GM23338 (cell line): Measurements from ENCODE around the gene PERM1. TPM values are rescaled to one million over a fixed set of nuclear protein-coding genes. Genes with fewer than 3 reads are reported as not detected.
"Not testable (repeated sequence)": the region's sequence is repeated elsewhere in the genome, so short reads cannot be mapped to it uniquely, and the experiment has no call there.

ENCODE experiments used
- ATAC-seq: fragments of 200-7000 bp; cut with Tn5 transposase; 3 replicates; pipeline ENCODE4 v1.9.1; 2020
- DNase-seq: peaks from one replicate; pipeline ENCODE4 v3.0.0-alpha.2; 2015; ENCODE audit warnings: low spot score
- H2AFZ ChIP-seq: fragments of 200-600 bp; sonication (generic); 2 replicates; pipeline ENCODE4 v1.8.0; 2016; ENCODE audit warnings: antibody characterized with exemption, mild to moderate bottlenecking, moderate library complexity
- H3F3A ChIP-seq: fragments of 200-600 bp; sonication (generic); replicated peaks from 2 replicates; pipeline ENCODE4 v1.8.0; 2017; ENCODE audit warnings: antibody characterized with exemption, mixed run types, low read depth
- H3K27ac ChIP-seq: fragments of 200-600 bp; sonication (generic); 2 replicates; pipeline ENCODE4 v1.6.1; 2016; ENCODE audit warnings: low read depth
- H3K27me3 ChIP-seq: fragments of 200-600 bp; sonication (generic); 2 replicates; pipeline ENCODE4 v1.8.0; 2016; ENCODE audit warnings: mild to moderate bottlenecking, mixed run types, moderate library complexity; ENCODE audit not compliant: insufficient read depth
- H3K36me3 ChIP-seq: fragments of 200-600 bp; sonication (generic); 2 replicates; pipeline ENCODE4 v1.8.0; 2016; ENCODE audit warnings: mild to moderate bottlenecking; ENCODE audit not compliant: insufficient read depth
- H3K4me1 ChIP-seq: fragments of 200-600 bp; sonication (generic); 2 replicates; pipeline ENCODE4 v1.8.0; 2016; ENCODE audit warnings: mild to moderate bottlenecking, moderate library complexity; ENCODE audit not compliant: insufficient read depth
- H3K4me2 ChIP-seq: fragments of 200-600 bp; sonication (generic); 2 replicates; pipeline ENCODE4 v1.7.1; 2017; ENCODE audit warnings: mixed run types
- H3K4me3 ChIP-seq: fragments of 200-600 bp; sonication (generic); 2 replicates; pipeline ENCODE4 v1.6.1; 2016; ENCODE audit warnings: mixed run types
- H3K79me2 ChIP-seq: fragments of 200-600 bp; sonication (generic); replicated peaks from 2 replicates; pipeline ENCODE4 v1.8.0; 2017; ENCODE audit warnings: mild to moderate bottlenecking; ENCODE audit not compliant: insufficient read depth
- H3K9me2 ChIP-seq: fragments of 200-600 bp; sonication (generic); 2 replicates; pipeline ENCODE4 v1.8.0; 2017; ENCODE audit not compliant: insufficient read depth
- H4K20me1 ChIP-seq: fragments of 200-600 bp; sonication (generic); replicated peaks from 2 replicates; pipeline ENCODE4 v1.8.0; 2017; ENCODE audit warnings: mild to moderate bottlenecking; ENCODE audit not compliant: insufficient read depth
- H3K27ac Mint-ChIP-seq: 2 replicates; pipeline ENCODE4 v1.8.0; 2020; ENCODE audit warnings: inconsistent platforms, mild to moderate bottlenecking, moderate library complexity, mixed read lengths
- H3K27me3 Mint-ChIP-seq: 3 replicates; pipeline ENCODE4 v1.8.0; 2022; ENCODE audit warnings: low read depth, mild to moderate bottlenecking, moderate library complexity, mixed read lengths, inconsistent platforms; ENCODE audit not compliant: insufficient read depth, poor library complexity
- H3K36me3 Mint-ChIP-seq: 3 replicates; pipeline ENCODE4 v1.8.0; 2021; ENCODE audit warnings: low read depth, mild to moderate bottlenecking, inconsistent platforms, moderate library complexity, mixed read lengths
- H3K4me1 Mint-ChIP-seq: 3 replicates; pipeline ENCODE4 v1.8.0; 2020; ENCODE audit warnings: mild to moderate bottlenecking, inconsistent platforms, mixed read lengths
- H3K4me3 Mint-ChIP-seq: 3 replicates; pipeline ENCODE4 v1.8.0; 2021; ENCODE audit warnings: moderate library complexity, mild to moderate bottlenecking, inconsistent platforms, mixed read lengths
- H3K9me3 Mint-ChIP-seq: 3 replicates; pipeline ENCODE4 v1.8.0; 2020; ENCODE audit warnings: moderate library complexity, mild to moderate bottlenecking, inconsistent platforms, mixed read lengths
- long read RNA-seq: library from polyadenylated mRNA; unstranded; transcript quantifications from one replicate; pipeline ENCODE4 v2.0.0, GENCODE V29; 2020; ENCODE audit not compliant: unreplicated experiment
- polyA plus RNA-seq: library from polyadenylated mRNA; unstranded; fragments of >200 nt; fragmentation: Nextera tagmentation; extraction: Ambion mirVana; gene quantifications from 2 replicates; pipeline ENCODE4 v1.2.1, GENCODE V29; 2016
- total RNA-seq: library from RNA; depleted of rRNA; stranded (reverse); fragments of >200 nt; shearing (Covaris generic); gene quantifications from 2 replicates; pipeline ENCODE4 v1.2.3, GENCODE V29; 2014; rRNA removed
- TF ChIP-seq, protein P1 (sequence below): fragments of 250-450 bp; sonication (Bioruptor Pico); IDR thresholded peaks from 2 replicates; pipeline ENCODE4 v1.5.0; 2020; ENCODE audit warnings: mild to moderate bottlenecking, moderate library complexity

Gene PERM1, protein sequence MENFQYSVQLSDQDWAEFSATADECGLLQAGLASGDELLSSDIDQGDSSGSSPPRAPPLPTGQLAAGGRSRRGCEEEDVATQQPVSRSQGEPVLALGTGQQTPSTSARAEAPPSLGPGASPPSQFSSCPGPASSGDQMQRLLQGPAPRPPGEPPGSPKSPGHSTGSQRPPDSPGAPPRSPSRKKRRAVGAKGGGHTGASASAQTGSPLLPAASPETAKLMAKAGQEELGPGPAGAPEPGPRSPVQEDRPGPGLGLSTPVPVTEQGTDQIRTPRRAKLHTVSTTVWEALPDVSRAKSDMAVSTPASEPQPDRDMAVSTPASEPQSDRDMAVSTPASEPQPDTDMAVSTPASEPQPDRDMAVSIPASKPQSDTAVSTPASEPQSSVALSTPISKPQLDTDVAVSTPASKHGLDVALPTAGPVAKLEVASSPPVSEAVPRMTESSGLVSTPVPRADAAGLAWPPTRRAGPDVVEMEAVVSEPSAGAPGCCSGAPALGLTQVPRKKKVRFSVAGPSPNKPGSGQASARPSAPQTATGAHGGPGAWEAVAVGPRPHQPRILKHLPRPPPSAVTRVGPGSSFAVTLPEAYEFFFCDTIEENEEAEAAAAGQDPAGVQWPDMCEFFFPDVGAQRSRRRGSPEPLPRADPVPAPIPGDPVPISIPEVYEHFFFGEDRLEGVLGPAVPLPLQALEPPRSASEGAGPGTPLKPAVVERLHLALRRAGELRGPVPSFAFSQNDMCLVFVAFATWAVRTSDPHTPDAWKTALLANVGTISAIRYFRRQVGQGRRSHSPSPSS
- not detected in 2 replicates for total RNA-seq
- polyA plus RNA-seq = 0.66 and 1.1 TPM in 2 replicates
- long read RNA-seq = 0 reads

- Histone ChIP-seq H3F3A (no peaks in the 10 kb centered on the region), H2AFZ (no peak within 1 kb of the TSS), H3K4me3 (no peak within 1 kb of the TSS), H3K36me3 (no peaks in the 10 kb centered on the region), H4K20me1 (no peaks in the 10 kb centered on the region), H3K79me2 (no peaks in the 10 kb centered on the region), H3K9me2 (no peaks in the 10 kb centered on the region), H3K27ac (no peak within 1 kb of the TSS), H3K4me2 (no peak within 1 kb of the TSS), H3K27me3 (peaks cover 31% of the 10 kb centered on the region), H3K4me1 (no peaks in the 10 kb centered on the region)
- Mint-ChIP-seq H3K27me3 (peaks cover 43% of the 10 kb centered on the region), H3K4me1 (no peaks in the 10 kb centered on the region; the same call in 2 of the 3 replicates), H3K4me3 (no peak within 1 kb of the TSS), H3K9me3 (peaks cover 5% of the 10 kb centered on the region), H3K36me3 (peaks cover 5% of the 10 kb centered on the region), H3K27ac (no peak within 1 kb of the TSS)
- TF ChIP-seq, protein P1, sequence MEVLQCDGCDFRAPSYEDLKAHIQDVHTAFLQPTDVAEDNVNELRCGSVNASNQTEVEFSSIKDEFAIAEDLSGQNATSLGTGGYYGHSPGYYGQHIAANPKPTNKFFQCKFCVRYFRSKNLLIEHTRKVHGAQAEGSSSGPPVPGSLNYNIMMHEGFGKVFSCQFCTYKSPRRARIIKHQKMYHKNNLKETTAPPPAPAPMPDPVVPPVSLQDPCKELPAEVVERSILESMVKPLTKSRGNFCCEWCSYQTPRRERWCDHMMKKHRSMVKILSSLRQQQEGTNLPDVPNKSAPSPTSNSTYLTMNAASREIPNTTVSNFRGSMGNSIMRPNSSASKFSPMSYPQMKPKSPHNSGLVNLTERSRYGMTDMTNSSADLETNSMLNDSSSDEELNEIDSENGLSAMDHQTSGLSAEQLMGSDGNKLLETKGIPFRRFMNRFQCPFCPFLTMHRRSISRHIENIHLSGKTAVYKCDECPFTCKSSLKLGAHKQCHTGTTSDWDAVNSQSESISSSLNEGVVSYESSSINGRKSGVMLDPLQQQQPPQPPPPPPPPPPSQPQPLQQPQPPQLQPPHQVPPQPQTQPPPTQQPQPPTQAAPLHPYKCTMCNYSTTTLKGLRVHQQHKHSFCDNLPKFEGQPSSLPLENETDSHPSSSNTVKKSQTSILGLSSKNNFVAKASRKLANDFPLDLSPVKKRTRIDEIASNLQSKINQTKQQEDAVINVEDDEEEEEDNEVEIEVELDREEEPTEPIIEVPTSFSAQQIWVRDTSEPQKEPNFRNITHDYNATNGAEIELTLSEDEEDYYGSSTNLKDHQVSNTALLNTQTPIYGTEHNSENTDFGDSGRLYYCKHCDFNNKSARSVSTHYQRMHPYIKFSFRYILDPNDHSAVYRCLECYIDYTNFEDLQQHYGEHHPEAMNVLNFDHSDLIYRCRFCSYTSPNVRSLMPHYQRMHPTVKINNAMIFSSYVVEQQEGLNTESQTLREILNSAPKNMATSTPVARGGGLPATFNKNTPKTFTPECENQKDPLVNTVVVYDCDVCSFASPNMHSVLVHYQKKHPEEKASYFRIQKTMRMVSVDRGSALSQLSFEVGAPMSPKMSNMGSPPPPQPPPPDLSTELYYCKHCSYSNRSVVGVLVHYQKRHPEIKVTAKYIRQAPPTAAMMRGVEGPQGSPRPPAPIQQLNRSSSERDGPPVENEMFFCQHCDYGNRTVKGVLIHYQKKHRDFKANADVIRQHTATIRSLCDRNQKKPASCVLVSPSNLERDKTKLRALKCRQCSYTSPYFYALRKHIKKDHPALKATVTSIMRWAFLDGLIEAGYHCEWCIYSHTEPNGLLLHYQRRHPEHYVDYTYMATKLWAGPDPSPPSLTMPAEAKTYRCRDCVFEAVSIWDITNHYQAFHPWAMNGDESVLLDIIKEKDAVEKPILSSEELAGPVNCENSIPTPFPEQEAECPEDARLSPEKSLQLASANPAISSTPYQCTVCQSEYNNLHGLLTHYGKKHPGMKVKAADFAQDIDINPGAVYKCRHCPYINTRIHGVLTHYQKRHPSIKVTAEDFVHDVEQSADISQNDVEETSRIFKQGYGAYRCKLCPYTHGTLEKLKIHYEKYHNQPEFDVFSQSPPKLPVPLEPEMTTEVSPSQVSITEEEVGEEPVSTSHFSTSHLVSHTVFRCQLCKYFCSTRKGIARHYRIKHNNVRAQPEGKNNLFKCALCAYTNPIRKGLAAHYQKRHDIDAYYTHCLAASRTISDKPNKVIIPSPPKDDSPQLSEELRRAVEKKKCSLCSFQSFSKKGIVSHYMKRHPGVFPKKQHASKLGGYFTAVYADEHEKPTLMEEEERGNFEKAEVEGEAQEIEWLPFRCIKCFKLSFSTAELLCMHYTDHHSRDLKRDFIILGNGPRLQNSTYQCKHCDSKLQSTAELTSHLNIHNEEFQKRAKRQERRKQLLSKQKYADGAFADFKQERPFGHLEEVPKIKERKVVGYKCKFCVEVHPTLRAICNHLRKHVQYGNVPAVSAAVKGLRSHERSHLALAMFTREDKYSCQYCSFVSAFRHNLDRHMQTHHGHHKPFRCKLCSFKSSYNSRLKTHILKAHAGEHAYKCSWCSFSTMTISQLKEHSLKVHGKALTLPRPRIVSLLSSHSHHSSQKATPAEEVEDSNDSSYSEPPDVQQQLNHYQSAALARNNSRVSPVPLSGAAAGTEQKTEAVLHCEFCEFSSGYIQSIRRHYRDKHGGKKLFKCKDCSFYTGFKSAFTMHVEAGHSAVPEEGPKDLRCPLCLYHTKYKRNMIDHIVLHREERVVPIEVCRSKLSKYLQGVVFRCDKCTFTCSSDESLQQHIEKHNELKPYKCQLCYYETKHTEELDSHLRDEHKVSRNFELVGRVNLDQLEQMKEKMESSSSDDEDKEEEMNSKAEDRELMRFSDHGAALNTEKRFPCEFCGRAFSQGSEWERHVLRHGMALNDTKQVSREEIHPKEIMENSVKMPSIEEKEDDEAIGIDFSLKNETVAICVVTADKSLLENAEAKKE (CRISPR knock-in tag) = no peak
- ATAC-seq (no peak), DNase-seq (no peak)
These were observed at the start of gene PERM1 for GRCh38 chr1:981955-982558. Gene PERM1, minus strand, starts transcription at chr1:982093. Its CDS starts 1,064 bp downstream, at chr1:981029.

GRCh38 chr1:1030867-1031658 lies 49.2 kb upstream of the PERM1 start:
- peaks cover 29% of the 10 kb centered on the region for H3K27me3 Mint-ChIP-seq
- H3K27me3 ChIP-seq = peaks cover 20% of the 10 kb centered on the region
- not testable (repeated sequence) for H3K9me2 ChIP-seq, H3K36me3 ChIP-seq, H4K20me1 ChIP-seq, H3K4me3 ChIP-seq, H3K27ac Mint-ChIP-seq, H3K36me3 Mint-ChIP-seq, H3K79me2 ChIP-seq, H3K4me3 Mint-ChIP-seq, H3K9me3 Mint-ChIP-seq, H3K4me1 ChIP-seq, H3K27ac ChIP-seq, DNase-seq, H3K4me2 ChIP-seq, H2AFZ ChIP-seq, H3F3A ChIP-seq
- peaks cover 10% of the 10 kb centered on the region for H3K4me1 Mint-ChIP-seq
- ATAC-seq = peak; percentile 6
